ENCODE measurements around the gene SMIM38.

SMIM38 gene

DNA sequence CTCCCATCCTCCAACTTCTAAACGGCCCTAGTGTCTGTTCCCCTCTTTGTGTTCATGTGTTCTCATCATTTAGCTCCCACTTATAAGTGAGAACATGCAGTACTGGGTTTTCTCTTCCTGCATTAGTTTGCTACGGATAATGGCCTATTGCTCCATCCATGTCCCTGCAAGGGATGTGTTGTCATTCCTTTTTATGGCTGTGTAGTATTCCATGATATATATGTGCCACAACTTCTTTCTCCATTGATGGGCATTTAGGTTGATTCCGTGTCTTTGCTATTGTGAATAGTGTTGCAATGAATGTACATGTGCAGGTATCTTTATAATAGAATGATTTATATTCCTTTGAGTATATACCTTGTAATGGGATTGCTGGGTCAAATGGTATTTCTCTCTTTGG lies 5.6 kb upstream of the SMIM38 start:
- H3K27ac ChIP-seq: no peak overlapping the region
- TF ChIP-seq ZFX (IDR thresholded peaks at IDR 0.05; ENCODE audit: borderline replicate concordance): no peak
- TF ChIP-seq, protein P1, sequence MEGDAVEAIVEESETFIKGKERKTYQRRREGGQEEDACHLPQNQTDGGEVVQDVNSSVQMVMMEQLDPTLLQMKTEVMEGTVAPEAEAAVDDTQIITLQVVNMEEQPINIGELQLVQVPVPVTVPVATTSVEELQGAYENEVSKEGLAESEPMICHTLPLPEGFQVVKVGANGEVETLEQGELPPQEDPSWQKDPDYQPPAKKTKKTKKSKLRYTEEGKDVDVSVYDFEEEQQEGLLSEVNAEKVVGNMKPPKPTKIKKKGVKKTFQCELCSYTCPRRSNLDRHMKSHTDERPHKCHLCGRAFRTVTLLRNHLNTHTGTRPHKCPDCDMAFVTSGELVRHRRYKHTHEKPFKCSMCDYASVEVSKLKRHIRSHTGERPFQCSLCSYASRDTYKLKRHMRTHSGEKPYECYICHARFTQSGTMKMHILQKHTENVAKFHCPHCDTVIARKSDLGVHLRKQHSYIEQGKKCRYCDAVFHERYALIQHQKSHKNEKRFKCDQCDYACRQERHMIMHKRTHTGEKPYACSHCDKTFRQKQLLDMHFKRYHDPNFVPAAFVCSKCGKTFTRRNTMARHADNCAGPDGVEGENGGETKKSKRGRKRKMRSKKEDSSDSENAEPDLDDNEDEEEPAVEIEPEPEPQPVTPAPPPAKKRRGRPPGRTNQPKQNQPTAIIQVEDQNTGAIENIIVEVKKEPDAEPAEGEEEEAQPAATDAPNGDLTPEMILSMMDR (IDR thresholded peaks at IDR 0.05): no peak

DNA sequence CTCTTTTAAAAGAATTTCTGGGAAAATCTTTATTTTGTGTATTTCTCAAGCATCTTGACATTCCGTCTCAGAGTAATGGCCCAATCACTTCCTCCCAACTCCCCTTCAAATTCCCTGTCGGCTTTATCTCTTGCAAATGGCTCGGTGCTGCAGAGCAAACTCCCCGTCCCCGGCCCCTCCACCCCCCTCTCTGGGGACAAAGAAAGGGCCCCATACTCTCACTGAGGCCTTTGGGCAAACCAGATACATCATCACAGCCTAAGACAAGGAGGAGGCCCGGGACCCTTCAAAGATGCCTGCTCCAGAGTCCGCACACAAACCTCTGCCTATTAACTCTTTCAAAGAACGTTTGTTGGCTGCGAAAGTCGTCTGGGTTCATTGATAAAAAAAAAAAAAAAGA lies 3.9 kb upstream of the SMIM38 start:
- TF ChIP-seq ZFX (IDR thresholded peaks at IDR 0.05; ENCODE audit: borderline replicate concordance): no peak
- TF ChIP-seq, protein P1 (IDR thresholded peaks at IDR 0.05): no peak
- no peak overlapping the region for H3K27ac ChIP-seq

- TF ChIP-seq, protein P1 (IDR thresholded peaks at IDR 0.05): no peak
- TF ChIP-seq ZFX (IDR thresholded peaks at IDR 0.05; ENCODE audit: borderline replicate concordance): no peak
- H3K27ac ChIP-seq: no peak overlapping the region
Observed at GRCh38 chr11:69152733-69153421, 2.9 kb upstream of the SMIM38 start.

DNA sequence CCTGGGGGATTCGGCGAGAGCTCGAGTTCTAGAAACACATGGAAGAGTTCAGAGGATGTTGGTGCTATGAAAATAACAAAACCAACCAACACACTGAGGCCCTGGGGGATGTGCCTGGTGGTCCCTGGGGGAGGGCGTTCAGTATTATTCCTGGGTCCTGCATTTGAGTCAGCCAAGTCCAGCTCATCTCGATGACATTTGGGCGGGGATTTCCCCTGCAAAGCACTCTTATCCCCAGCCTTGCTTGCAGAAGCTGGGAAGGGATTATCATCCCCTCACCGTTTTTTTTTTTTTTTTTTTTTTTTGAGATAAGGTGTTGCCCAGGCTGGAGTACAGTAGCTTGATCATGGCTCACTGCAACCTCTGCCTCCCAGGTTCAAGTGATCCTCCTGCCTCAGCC lies 2.1 kb upstream of the SMIM38 start:
- H3K27ac ChIP-seq: no peak overlapping the region
- TF ChIP-seq, protein P1 (IDR thresholded peaks at IDR 0.05): no peak
- TF ChIP-seq ZFX (IDR thresholded peaks at IDR 0.05; ENCODE audit: borderline replicate concordance): no peak

DNA sequence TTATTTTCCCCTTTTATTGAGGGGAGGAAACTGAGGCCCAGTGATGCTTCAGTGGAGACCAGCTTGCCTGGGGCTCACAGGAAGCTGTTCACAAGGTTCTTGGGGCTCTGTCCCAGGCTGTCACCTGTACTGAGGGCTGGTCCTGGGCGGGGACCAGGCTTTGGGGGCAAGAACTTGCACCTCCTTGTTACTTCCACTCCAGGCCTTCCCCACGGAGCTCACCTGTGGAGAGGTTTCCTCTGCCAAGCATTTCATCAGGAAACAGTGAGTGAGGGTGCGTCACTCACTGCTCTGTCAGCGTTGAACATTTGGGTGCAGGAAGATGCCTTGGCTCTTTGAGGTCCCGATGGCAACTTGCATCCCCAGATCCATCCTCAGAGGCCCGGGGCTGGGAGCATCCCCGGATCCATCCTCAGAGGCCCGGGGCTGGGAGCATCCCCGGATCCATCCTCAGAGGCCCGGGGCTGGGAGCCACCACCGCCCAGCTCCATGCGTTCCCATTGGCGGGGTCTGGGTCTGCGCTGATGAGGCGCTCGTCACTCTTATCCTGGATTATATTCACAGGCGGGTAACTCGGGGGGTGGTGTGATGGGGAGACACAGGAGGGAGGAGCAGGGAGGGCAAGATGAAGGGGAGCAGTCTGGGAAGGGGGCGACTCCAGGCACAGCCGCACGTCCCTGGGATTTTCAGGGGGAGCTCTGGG lies 1.4 kb upstream of the SMIM38 start:
- H3K27ac ChIP-seq: no peak overlapping the region
- TF ChIP-seq ZFX (IDR thresholded peaks at IDR 0.05; ENCODE audit: borderline replicate concordance): no peak
- TF ChIP-seq, protein P1 (IDR thresholded peaks at IDR 0.05): no peak

- TF ChIP-seq ZFX (IDR thresholded peaks at IDR 0.05; ENCODE audit: borderline replicate concordance): no peak
- no peak overlapping the region for H3K27ac ChIP-seq
Observed at GRCh38 chr11:69154938-69155301, 815 bp upstream of the SMIM38 start.

GRCh38 chr11:69156235-69156639 lies 502 bp downstream of the SMIM38 start:
- TF ChIP-seq ZFX (IDR thresholded peaks at IDR 0.05; ENCODE audit: borderline replicate concordance): no peak
- TF ChIP-seq, protein P1 (IDR thresholded peaks at IDR 0.05): no peak

More at GRCh38 chr11:69156235-69156639, 502 bp downstream of the SMIM38 start:
- H3K27ac ChIP-seq: no peak overlapping the region
